ENCODE data around the gene COX6B1. TPM values are rescaled to one million over a fixed set of nuclear protein-coding genes. Genes with fewer than 3 reads are reported as not detected.

The COX6B1 gene
- polyA plus RNA-seq, 1 of the 3 experiments (the other 2 are of a cell fraction) = 826 TPM

- CTCF ChIA-PET = no interaction called here
- Histone ChIP-seq H3F3A (replicated peaks; ENCODE audit: insufficient read depth) (peaks cover 17% of the 10 kb centered on the region), H3K4me3 (ENCODE audit: low read depth in 2 of 2, low read length in 1 of 2) (no peak overlapping the region), H3K4me2 (no peak overlapping the region), H3K9me2 (no peaks in the 10 kb centered on the region), H3K9ac (no peak overlapping the region), H4K20me1 (ENCODE audit: insufficient read depth) (no peaks in the 10 kb centered on the region), H3K4me1 (ENCODE audit: control insufficient read depth in 1 of 2, insufficient read depth in 2 of 2, low read depth in 1 of 2, low read length in 1 of 2) (peaks cover 0 to 15% of the 10 kb centered on the region in 2 experiments; a peak in 1 of 4 replicates), H3K79me2 (ENCODE audit: insufficient read depth) (no peaks in the 10 kb centered on the region), H3K27ac (ENCODE audit: low read depth in 2 of 2, low read length in 1 of 2) (no peak overlapping the region), H3K36me3 (replicated peaks in 1 of 2; ENCODE audit: control insufficient read depth in 1 of 2, insufficient read depth in 2 of 2, low read length in 1 of 2) (peaks cover 6 to 18% of the 10 kb centered on the region in 2 experiments), H2AFZ (ENCODE audit: low read depth) (no peak overlapping the region), H3K9me3 (no peaks in the 10 kb centered on the region), H3K27me3 (ENCODE audit: insufficient read depth) (no peaks in the 10 kb centered on the region)
- POLR2A ChIA-PET = no interaction called here
- no peak for TF ChIP-seq TEAD4 (IDR thresholded peaks at IDR 0.05; ENCODE audit: borderline replicate concordance, insufficient read depth)
- TF ChIP-seq FOSL2 (IDR thresholded peaks at IDR 0.05; ENCODE audit: borderline replicate concordance, low read depth) = no peak
- TF ChIP-seq IRF3 (IDR thresholded peaks at IDR 0.05; ENCODE audit: low read depth, low read length) = no peak
- TF ChIP-seq FOXM1 (IDR thresholded peaks at IDR 0.05; ENCODE audit: low read depth) = no peak
- TF ChIP-seq YY1 (IDR thresholded peaks at IDR 0.05; ENCODE audit: low read depth) = no peak
- no peak for TF ChIP-seq MXI1 (IDR thresholded peaks at IDR 0.05; ENCODE audit: low read depth, low read length)
- no peak for TF ChIP-seq RAD21 (IDR thresholded peaks at IDR 0.05; ENCODE audit: low read length)
- no peak for TF ChIP-seq PBX3 (IDR thresholded peaks at IDR 0.05)
- TF ChIP-seq EP300 (IDR thresholded peaks at IDR 0.05; ENCODE audit: borderline replicate concordance in 1 of 2, low read depth in 1 of 2, low read length in 1 of 2) = no peak
- TF ChIP-seq REST (IDR thresholded peaks at IDR 0.05; ENCODE audit: low read depth, low read length) = no peak
- no peak for TF ChIP-seq RXRA (IDR thresholded peaks at IDR 0.05; ENCODE audit: borderline replicate concordance, low read depth)
- no peak for TF ChIP-seq USF1 (IDR thresholded peaks at IDR 0.05; ENCODE audit: borderline replicate concordance, low read depth)
- TF ChIP-seq TCF12 (IDR thresholded peaks at IDR 0.05) = no peak
- no peak for TF ChIP-seq JUND (IDR thresholded peaks at IDR 0.05)
- no peak for TF ChIP-seq GATA2 (CRISPR knock-in tag; IDR thresholded peaks at IDR 0.05)
- DNase-seq = no peak
- WGBS (ENCODE audit: low lambda C conversion rate) = 78% methylated on average over 8 of the region's 8 CpGs
Measured at GRCh38 chr19:35639863-35640262, 8.3 kb upstream of the COX6B1 start.

Data from SK-N-SH (cell line).